Activated T-helper 9 cell treated with anti-CD3 and anti-CD28 coated beads, Interleukin-2, amount 50 U/mL, for 16 hours (primary cell): ENCODE data around the gene KLHL12.
A peak's percentile ranks its signal among the peaks of the same experiment; 100 is the strongest.

Experiments
- DNase-seq: peaks from one replicate; pipeline ENCODE4 v3.0.0-alpha.2; 2020; ENCODE audit warnings: low read depth

Gene KLHL12

GRCh38 chr1:202888221-202888530, 38.9 kb downstream of the KLHL12 start:
- DNase-seq = no peak

- DNase-seq = no peak
Measured at GRCh38 chr1:202880961-202881460, 46.0 kb downstream of the KLHL12 start.

GRCh38 chr1:202880062-202880461, 47.0 kb downstream of the KLHL12 start:
- no peak for DNase-seq

GRCh38 chr1:202879128-202879527, 47.9 kb downstream of the KLHL12 start:
- DNase-seq = no peak

GRCh38 chr1:202873026-202873425, 54.0 kb downstream of the KLHL12 start:
- DNase-seq = no peak

- no peak for DNase-seq
Measured at GRCh38 chr1:202871367-202871766, 55.7 kb downstream of the KLHL12 start.

GRCh38 chr1:202862679-202863560, 64.1 kb downstream of the KLHL12 start:
- no peak for DNase-seq

DNA sequence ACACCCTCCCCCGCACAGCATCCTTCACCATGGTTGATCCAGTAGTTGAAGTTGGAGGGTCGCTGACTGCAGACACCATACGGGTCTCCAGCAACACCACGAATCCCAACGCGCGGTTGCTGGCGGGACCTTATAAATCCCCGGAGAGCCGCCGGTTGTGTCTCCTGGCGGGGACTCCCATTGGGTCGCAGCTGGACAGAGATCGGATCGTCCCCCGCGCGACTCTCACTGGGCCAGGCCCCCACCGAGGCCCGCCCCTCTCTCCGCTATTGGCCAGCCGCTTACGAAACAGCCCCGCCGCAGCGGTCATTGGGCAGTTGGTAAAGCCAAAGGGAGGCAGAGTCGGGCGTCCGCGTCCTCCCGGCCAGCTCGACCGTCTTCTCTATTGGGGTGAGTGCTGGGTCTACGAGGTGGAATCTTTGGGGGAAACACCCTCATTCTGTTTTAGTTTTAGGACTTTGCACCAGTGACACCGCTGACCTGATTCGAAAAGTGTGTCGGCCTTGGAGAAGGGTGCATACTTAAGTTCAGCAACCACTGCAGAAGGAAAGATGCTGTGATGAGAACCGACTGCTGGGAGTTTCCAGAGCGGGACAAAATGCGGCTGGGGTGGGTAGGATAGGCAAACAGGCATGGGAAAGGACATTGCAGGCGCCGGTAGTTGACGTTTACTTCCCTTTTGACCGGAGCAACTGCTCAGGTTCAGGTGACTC, 65.5 kb downstream of the KLHL12 start:
- no peak for DNase-seq

- peak; percentile 8 for DNase-seq
Measured at GRCh38 chr1:202860744-202861419, 66.2 kb downstream of the KLHL12 start.

DNA sequence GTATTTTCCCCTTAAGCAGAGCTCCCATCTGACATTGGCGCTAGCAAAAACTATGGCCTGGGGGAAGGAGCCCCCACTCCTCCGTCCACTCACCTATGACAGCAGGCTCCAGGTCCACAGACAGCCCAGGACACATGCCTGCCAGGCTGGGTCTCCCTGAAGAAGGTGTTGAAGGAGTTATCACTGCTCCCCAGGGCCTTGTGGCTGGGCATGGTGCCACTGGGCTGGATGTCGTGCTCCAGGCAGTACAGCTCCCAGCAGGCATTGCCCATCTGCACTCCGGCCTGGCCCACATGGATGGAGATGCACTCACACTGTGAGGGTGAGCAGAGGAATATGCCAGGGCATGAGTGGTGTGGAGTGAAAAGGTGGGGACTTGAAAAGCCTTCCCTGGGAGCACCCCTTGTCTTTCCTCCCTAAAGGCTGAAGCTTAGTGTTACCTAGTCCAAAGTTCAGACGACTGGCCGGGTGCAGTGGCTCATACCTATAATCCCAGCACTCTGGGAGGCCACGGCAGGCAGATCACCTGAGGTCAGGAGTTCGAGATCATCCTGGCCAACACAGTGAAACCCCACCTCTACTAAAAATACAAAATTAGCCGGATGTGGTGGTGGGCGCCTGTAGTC, 68.1 kb downstream of the KLHL12 start:
- no peak for DNase-seq

DNA sequence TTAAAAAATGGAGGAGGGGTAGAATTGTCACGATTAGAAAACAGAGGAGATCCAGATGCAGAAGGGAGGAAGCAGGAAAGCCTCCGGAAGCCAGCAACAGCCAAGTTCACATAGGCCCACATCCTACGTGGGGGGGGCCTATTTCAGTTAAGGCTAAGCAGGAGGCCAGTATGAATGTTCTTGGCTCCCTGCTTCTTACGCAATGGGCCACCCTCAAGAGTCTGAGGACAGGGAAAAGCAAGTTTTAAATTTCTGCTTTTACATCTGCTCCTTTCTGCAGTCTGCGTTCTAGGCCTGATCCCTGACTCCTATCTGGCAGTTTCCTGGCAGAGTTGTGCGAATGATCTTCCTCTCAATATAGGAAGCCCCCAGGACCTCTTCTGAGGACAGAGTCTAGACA, 68.7 kb downstream of the KLHL12 start:
- DNase-seq = no peak

- no peak for DNase-seq
Measured at GRCh38 chr1:202857136-202857610, 69.9 kb downstream of the KLHL12 start.

- DNase-seq = no peak
Measured at GRCh38 chr1:202856014-202856413, 71.0 kb downstream of the KLHL12 start.

DNA sequence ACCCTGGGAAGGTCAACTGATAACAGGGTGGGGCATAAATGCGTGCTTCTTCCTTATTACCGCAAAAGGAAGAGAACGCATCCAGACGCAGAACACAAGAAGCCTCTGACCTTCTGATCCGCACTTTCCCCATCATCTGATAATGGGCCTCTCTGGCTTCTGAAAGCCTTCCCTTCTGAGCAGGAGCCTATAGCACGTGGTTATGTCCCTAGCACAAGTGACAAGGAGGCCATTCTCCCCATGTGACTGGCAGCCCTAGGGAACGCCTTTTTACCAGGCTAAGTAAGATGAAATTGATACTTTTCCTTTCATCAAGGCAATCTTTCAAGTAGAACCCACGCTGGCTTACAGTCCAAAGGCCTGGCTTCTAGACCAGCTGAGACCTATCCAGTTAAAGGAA, 72.2 kb downstream of the KLHL12 start:
- no peak for DNase-seq

GRCh38 chr1:202852163-202852904, 74.7 kb downstream of the KLHL12 start:
- DNase-seq = no peak

DNA sequence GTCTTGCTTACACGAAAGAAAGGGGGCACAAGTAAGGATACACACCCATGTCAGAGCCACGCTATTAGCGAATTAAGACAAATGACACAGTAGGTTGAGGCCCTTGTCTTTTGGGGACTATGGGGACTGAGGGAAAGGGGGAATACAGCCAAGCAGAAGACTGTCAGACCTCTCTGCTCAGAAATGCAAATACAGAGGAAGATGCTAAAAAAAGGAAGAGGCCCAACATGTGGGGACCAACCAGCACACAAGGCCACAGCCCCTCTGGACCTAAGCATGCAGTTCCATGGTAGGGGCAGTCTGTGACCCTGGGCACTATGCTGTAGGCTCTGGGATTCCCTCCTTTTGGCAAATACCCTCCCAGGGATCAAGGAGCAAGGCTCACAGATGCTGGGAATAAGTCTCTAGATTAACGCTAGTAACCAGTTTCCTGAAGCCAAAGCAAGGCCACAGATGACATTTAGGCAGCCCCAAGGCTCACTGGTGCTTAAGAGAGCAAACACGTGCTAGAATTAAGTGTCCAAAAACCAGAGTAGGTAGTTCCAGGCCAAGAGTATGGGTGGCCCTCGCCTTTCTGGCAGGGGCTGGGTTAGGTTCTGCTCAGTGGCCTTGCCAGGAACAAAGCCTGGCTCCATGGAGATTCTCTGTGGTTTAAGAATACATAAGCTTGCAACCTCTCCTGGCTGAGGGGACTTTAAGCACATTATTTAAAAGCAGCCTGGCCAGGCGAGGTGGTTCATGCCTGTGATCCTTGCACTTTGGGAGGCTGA, 76.3 kb downstream of the KLHL12 start:
- no peak for DNase-seq

DNA sequence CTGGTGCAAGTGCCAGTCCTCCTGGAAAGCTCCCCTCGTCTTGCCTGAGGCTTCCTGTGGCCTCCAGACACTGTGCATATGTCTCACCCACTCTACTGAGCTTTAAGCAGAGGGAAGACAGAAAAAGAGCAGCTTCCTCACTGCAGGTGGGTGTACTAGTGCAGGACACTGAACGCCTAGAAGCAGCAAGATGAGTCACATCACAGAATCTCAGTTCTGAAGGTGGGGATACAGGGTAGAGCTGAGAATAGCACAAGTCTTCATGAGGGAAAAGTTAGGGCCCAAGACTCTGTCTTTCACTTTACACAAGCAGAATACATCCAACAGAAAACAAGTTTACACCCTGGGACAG, 78.9 kb downstream of the KLHL12 start:
- no peak for DNase-seq

DNA sequence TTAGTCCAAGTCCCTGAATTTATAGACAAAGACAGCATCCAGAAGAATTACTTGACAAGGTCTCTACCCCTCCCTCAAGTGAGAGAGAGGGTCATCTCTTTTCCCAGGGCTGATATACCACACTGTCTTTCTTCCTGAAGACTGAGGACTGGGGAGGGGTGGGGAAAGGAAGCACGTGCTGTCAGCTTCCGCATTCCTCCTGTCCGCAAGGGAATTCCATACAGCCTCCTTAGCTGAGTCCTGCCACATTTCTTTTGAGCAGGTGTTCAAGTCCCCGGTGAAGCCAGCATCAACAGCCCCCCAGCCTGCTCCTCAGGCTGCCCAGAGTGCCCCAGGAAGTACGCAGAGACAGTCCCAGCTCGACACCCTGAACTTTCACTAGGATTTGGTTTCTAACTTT, 82.1 kb downstream of the KLHL12 start:
- no peak for DNase-seq

GRCh38 chr1:202844259-202844658, 82.8 kb downstream of the KLHL12 start:
- DNase-seq = no peak

- no peak for DNase-seq
Measured at GRCh38 chr1:202843081-202843480, 84.0 kb downstream of the KLHL12 start.
